HepG2 (cell line): Measurements from ENCODE around the gene DTNB. TPM values are rescaled to one million over a fixed set of nuclear protein-coding genes. Genes with fewer than 3 reads are reported as not detected.

Experiments used
- ATAC-seq: fragments of 200-7000 bp; cut with Tn5 transposase; 3 replicates; pipeline ENCODE4 v1.9.1; 2020; ENCODE audit warnings: mild to moderate bottlenecking, moderate library complexity
- BruUV-seq: library from RNA; stranded (reverse); fragments of 400-500 nt; replicated peaks from 2 replicates; lab custom pipeline; 2021; lab: Mats Ljungman, UMichigan
- CTCF ChIA-PET: fragments of 300-600 bp; formaldehyde crosslinking; extraction: SDS; loops from one replicate; lab custom pipeline; 2021; ENCODE audit warnings: low total read pairs, inconsistent platforms, low intra/inter-chr PET ratio; lab: Yijun Ruan, JAX
- POLR2A ChIA-PET: fragments of 350-600 bp; sonication (Branson Sonifier 250); formaldehyde crosslinking; loops from one replicate; lab custom pipeline; 2020; ENCODE audit warnings: antibody characterized with exemption, inconsistent platforms; lab: Yijun Ruan, JAX
- DNase-seq: peaks from one replicate; pipeline ENCODE4 v3.0.0-alpha.2; 2015; ENCODE audit warnings: low spot score
- FAIRE-seq: peaks from 3 replicates; lab custom pipeline; 2011; peaks lifted over from hg19 to GRCh38; lab: Jason Lieb, UNC
- H2AFZ ChIP-seq: one replicate; pipeline ENCODE4 v1.6.1; 2011; ENCODE audit warnings: low read length, inconsistent platforms
- H3K27ac ChIP-seq: fragments of 300-600 bp; 3 replicates; pipeline ENCODE4 v1.8.0; 2011; ENCODE audit warnings: mixed run types, mild to moderate bottlenecking, mixed read lengths, low read length, inconsistent platforms; ENCODE audit not compliant: insufficient read depth; ENCODE audit errors: extremely low read length
- H3K27me3 ChIP-seq, 2 experiments: fragments of 200-600 bp in 1 of 2; 2 replicates in 1 of 2; 3 replicates in 1 of 2; pipeline versions ENCODE4 v1.6.0 to v1.8.0; 2011; ENCODE audit warnings: low read length in 2 of 2, mild to moderate bottlenecking in 2 of 2, moderate library complexity in 2 of 2, inconsistent platforms in 1 of 2; ENCODE audit not compliant: insufficient read depth in 2 of 2, control insufficient read depth in 1 of 2
- H3K36me3 ChIP-seq, 2 experiments: fragments of 200-600 bp in 1 of 2; replicated peaks in 1 of 2; 2 replicates in 1 of 2; 3 replicates in 1 of 2; pipeline versions ENCODE4 v1.5.1 to v1.8.0; 2011; ENCODE audit warnings: low read length in 2 of 2, inconsistent platforms in 1 of 2; ENCODE audit not compliant: insufficient read depth in 2 of 2, control insufficient read depth in 1 of 2
- H3K4me1 ChIP-seq: 2 replicates; pipeline ENCODE4 v1.5.1; 2012; ENCODE audit warnings: low read length, inconsistent platforms; ENCODE audit not compliant: insufficient read depth
- H3K4me2 ChIP-seq: 2 replicates; pipeline ENCODE4 v1.6.0; 2011; ENCODE audit warnings: low read depth, low read length, inconsistent platforms
- H3K4me3 ChIP-seq, 3 experiments: fragments of 200-600 bp in 1 of 3; sonication (generic), shearing (Covaris generic) in 1 of 3; replicated peaks in 1 of 3; 2 replicates each; pipeline ENCODE4 v1.5.1; 2011 to 2016; ENCODE audit warnings: low read length in 3 of 3, inconsistent platforms in 2 of 3, low read depth in 2 of 3, mild to moderate bottlenecking in 2 of 3, control low read depth in 1 of 3, mixed read lengths in 1 of 3; ENCODE audit not compliant: insufficient read depth in 1 of 3
- H3K79me2 ChIP-seq: one replicate; pipeline ENCODE4 v1.6.1; 2011; ENCODE audit warnings: low read length, inconsistent platforms; ENCODE audit not compliant: insufficient read depth
- H3K9ac ChIP-seq: 2 replicates; pipeline ENCODE4 v1.6.0; 2011; ENCODE audit warnings: mild to moderate bottlenecking, low read depth, low read length, inconsistent platforms; ENCODE audit not compliant: insufficient read depth
- H3K9me3 ChIP-seq: 2 replicates; pipeline ENCODE4 v1.5.1; 2012; ENCODE audit warnings: mild to moderate bottlenecking, low read length
- H4K20me1 ChIP-seq: 2 replicates; pipeline ENCODE4 v1.6.0; 2011; ENCODE audit warnings: inconsistent platforms, mild to moderate bottlenecking, low read length, moderate library complexity; ENCODE audit not compliant: insufficient read depth
- FOSL2 ChIP-seq: sonication (generic); formaldehyde crosslinking; IDR thresholded peaks from 2 replicates; pipeline ENCODE4 v1.4.0; 2020; ENCODE audit warnings: missing genetic modification reagents
- KDM1A ChIP-seq: IDR thresholded peaks from 2 replicates; pipeline ENCODE4 v1.6.1; 2016; ENCODE audit warnings: missing compliant biosample characterization
- PRPF4 ChIP-seq: fragments of 200-400 bp; formaldehyde crosslinking; IDR thresholded peaks from 2 replicates; pipeline ENCODE4 v1.6.1; 2016; ENCODE audit warnings: low read length, low read depth; ENCODE audit not compliant: poor library complexity, severe bottlenecking
- U2AF1 ChIP-seq: fragments of 200-400 bp; formaldehyde crosslinking; optimal IDR thresholded peaks from 2 replicates; pipeline ENCODE3; 2017; ENCODE audit warnings: mild to moderate bottlenecking, low read depth, low read length
- ZFP1 ChIP-seq: IDR thresholded peaks from 2 replicates; pipeline ENCODE4 v1.6.1; 2016
- ZFP36L2 ChIP-seq: sonication (generic); formaldehyde crosslinking; IDR thresholded peaks from 2 replicates; pipeline ENCODE4 v1.4.0; 2020; ENCODE audit warnings: missing genetic modification reagents
- ZNF773 ChIP-seq: sonication (generic); formaldehyde crosslinking; IDR thresholded peaks from 2 replicates; pipeline ENCODE4 v1.4.0; 2020; ENCODE audit warnings: missing genetic modification reagents, borderline replicate concordance
- WGBS: methylation state at CpG from one replicate; pipeline ENCODE4 v1.1.6; 2017; ENCODE audit warnings: low lambda C conversion rate; 5-methylcytosine and 5-hydroxymethylcytosine counted together
- in situ Hi-C: cut with HindIII; loops from 2 replicates; pipeline ENCODE4 v1.10.0; 2017; ENCODE audit warnings: low pct_unique_long_range_greater_than_20kb; ENCODE audit not compliant: extremely low pct_ligation_motif_present
- intact Hi-C: fragments of 100-400 bp; cut with micrococcal nuclease; formaldehyde crosslinking; loops from one replicate; pipeline ENCODE4 v1.10.0; 2022; ENCODE audit not compliant: unreplicated experiment
- polyA plus RNA-seq, 8 experiments: library from polyadenylated mRNA; depleted of rRNA in 3 of 8; stranded (reverse) in 7 of 8; unstranded in 1 of 8; fragments of >200 nt; fragmentation: Illumina TruSeq in 4 of 8; extraction: Trizol in 4 of 8; gene quantifications; 2 replicates each; pipeline versions ENCODE4 v1.2.1 to v1.2.3, GENCODE V29; 2011 to 2016; ENCODE audit warnings: low read depth in 4 of 8, missing spikeins in 1 of 8, mixed read lengths in 1 of 8; ENCODE audit not compliant: insufficient read depth in 1 of 8
- total RNA-seq, 5 experiments: library from RNA; depleted of rRNA; stranded (reverse); fragments of >200 nt; fragmentation: Illumina TruSeq; extraction: Trizol; gene quantifications; 2 replicates each; pipeline ENCODE4 v1.2.3, GENCODE V29; 2016; ENCODE audit warnings: low read depth in 1 of 5
- TF ChIP-seq, protein P1 (sequence below): sonication (generic); formaldehyde crosslinking; conservative IDR thresholded peaks from 2 replicates; pipeline ENCODE4 v1.4.0; 2020; ENCODE audit warnings: missing genetic modification reagents
- TF ChIP-seq, protein P2 (sequence below): sonication (generic); formaldehyde crosslinking; IDR thresholded peaks from 2 replicates; pipeline ENCODE4 v1.4.0; 2020; ENCODE audit warnings: missing genetic modification reagents

Gene DTNB
- total and polyA plus RNA-seq, 2 of the 13 experiments (the other 11 are each of a cell fraction or from before 2014, with no cell fraction given): 14.4 to 23.9 TPM

DNA sequence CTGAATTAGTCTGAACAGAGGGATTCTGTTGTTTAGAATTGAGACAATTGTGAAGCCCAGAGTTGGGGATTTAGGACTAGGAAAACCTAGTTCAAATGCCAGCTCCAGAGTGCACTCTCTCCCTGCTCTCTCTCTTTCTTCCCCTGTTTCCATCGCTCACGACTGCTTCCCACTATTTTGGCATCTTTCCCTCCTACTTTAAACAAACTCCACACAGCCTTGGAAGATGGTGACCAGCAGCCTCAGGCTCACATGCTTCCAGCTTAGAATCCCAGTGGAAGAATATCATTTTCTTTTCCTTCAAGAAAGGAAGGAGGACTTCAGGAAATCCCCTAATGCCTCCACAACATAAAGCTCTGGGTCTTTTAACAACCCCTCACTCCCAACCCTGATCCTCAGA lies 325.5 kb downstream of the DTNB start (continued):
- TF ChIP-seq, protein P1, sequence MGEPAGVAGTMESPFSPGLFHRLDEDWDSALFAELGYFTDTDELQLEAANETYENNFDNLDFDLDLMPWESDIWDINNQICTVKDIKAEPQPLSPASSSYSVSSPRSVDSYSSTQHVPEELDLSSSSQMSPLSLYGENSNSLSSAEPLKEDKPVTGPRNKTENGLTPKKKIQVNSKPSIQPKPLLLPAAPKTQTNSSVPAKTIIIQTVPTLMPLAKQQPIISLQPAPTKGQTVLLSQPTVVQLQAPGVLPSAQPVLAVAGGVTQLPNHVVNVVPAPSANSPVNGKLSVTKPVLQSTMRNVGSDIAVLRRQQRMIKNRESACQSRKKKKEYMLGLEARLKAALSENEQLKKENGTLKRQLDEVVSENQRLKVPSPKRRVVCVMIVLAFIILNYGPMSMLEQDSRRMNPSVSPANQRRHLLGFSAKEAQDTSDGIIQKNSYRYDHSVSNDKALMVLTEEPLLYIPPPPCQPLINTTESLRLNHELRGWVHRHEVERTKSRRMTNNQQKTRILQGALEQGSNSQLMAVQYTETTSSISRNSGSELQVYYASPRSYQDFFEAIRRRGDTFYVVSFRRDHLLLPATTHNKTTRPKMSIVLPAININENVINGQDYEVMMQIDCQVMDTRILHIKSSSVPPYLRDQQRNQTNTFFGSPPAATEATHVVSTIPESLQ (CRISPR knock-in tag): no peak
- no peak for TF ChIP-seq U2AF1
- TF ChIP-seq ZNF773: no peak
- no peak for TF ChIP-seq ZFP1 (CRISPR knock-in tag)
- no peak for TF ChIP-seq ZFP36L2 (CRISPR knock-in tag)

DNA sequence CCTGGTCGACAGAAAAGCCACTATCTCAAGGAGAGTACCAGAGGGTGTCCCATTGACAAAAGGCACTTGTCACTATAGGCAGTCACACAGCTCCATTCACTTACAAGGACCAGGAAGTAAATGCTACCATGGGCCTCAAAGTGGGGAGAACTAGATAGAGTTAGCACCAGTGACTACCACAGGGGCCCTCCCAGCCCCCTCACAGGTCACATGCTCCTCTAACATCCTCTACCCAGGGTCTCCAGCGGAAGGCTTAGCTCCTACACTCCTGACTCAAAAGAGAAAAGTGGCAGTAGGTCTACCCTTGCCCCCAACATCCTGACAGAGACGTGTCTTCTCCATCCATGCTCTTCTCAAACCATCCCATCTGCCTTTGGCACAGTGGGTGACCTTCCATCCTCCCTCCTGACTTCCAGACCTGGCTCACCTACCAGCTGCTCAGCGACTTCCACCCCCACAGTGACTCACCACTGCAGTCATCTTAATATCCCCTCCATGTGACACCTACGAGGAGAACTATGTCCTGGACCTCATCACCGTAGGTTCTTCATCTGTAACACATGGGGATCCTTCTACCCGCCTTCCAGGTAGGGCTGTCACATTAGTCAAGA lies 326.1 kb downstream of the DTNB start:
- H3K9me3 ChIP-seq: no peaks in the 10 kb centered on the region
- no peak overlapping the region for H2AFZ ChIP-seq
- H3K9ac ChIP-seq: no peak overlapping the region
- in situ Hi-C loops (no loop called here), intact Hi-C loops (no loop called here)
- H3K36me3 ChIP-seq: no peaks in the 10 kb centered on the region
- WGBS: 11% methylated on average over 7 of the region's 7 CpGs
- no peaks in the 10 kb centered on the region for H3K79me2 ChIP-seq
- FAIRE-seq (no peak), ATAC-seq (no peak), DNase-seq (no peak)
- peaks cover 2 to 12% of the 10 kb centered on the region in 2 experiments; a peak in 2 of 5 replicates for H3K27me3 ChIP-seq
- no peak overlapping the region for H3K27ac ChIP-seq
- H3K4me2 ChIP-seq: no peak overlapping the region
- TF ChIP-seq KDM1A (CRISPR knock-in tag) (no peak), PRPF4 (no peak), FOSL2 (CRISPR knock-in tag) (peak; percentile 66)
- TF ChIP-seq, protein P2, sequence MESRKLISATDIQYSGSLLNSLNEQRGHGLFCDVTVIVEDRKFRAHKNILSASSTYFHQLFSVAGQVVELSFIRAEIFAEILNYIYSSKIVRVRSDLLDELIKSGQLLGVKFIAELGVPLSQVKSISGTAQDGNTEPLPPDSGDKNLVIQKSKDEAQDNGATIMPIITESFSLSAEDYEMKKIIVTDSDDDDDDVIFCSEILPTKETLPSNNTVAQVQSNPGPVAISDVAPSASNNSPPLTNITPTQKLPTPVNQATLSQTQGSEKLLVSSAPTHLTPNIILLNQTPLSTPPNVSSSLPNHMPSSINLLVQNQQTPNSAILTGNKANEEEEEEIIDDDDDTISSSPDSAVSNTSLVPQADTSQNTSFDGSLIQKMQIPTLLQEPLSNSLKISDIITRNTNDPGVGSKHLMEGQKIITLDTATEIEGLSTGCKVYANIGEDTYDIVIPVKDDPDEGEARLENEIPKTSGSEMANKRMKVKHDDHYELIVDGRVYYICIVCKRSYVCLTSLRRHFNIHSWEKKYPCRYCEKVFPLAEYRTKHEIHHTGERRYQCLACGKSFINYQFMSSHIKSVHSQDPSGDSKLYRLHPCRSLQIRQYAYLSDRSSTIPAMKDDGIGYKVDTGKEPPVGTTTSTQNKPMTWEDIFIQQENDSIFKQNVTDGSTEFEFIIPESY (CRISPR knock-in tag): no peak
- peaks cover 8% of the 10 kb centered on the region for H3K4me1 ChIP-seq
- H3K4me3 ChIP-seq: no peak overlapping the region
- no peaks in the 10 kb centered on the region for H4K20me1 ChIP-seq
- POLR2A ChIA-PET: no interaction called here
- BruUV-seq: no TSS peak
- CTCF ChIA-PET: no interaction called here
